GM19351 (cell line): ENCODE measurements around the gene TAGLN2.
"Not testable (repeated sequence)": the region's sequence is repeated elsewhere in the genome, so short reads cannot be mapped to it uniquely, and the experiment has no call there.

ENCODE experiments used
- ATAC-seq: cut with Tn5 transposase; IDR thresholded peaks from one replicate; pipeline ENCODE4 v1.9.1; 2021; ENCODE audit warnings: mild to moderate bottlenecking, moderate library complexity; ENCODE audit not compliant: unreplicated experiment

Gene TAGLN2

DNA sequence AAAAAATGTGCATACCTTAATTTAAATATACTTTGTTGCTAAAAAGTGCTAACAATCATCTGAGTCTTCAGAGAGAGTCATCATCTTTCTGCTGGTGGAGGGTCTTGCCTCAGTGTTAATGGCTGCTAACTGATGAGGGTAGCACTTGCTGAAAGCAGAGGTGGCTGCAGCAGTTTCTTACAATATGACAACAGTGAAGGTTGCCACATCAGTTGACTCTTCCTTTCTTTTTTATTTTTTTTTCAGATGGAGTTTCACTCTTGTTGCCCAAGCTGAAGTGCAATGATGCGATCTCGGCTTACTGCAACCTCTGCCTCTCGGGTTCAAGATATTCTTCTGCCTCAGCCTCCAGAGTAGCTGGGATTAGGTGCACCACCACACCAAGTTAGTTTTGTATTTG is 22.8 kb downstream of the TAGLN2 start:
- no peak for ATAC-seq

DNA sequence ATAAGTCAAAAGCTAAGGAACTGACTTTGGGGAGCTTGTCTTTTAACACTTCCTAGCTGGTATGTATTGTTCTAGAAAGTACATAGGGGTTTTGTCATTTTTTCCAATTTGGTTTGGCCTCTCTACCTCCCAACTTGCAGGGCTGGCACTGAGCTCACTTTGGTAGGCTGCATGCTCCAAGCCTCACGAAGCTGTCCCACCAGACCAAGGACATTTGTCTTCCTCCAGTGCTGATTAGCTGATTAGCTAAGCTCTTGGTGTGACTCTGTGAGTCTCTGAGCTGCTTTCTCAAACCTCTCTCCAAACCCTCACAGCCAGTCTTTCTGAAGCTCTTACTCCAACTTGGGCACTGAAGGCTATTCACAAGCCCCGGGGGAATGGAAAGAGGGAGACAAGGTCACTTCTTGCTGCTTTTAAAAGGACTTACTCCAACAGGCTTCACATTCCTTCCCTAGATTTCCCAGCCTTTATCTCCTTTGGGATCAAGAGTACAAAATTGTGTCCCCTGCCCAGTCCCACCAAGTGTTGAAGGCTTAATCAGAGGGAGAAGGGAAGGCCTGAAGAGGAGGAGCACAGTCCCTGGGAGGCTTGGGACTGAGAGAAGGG is 24.4 kb downstream of the TAGLN2 start:
- ATAC-seq: no peak

DNA sequence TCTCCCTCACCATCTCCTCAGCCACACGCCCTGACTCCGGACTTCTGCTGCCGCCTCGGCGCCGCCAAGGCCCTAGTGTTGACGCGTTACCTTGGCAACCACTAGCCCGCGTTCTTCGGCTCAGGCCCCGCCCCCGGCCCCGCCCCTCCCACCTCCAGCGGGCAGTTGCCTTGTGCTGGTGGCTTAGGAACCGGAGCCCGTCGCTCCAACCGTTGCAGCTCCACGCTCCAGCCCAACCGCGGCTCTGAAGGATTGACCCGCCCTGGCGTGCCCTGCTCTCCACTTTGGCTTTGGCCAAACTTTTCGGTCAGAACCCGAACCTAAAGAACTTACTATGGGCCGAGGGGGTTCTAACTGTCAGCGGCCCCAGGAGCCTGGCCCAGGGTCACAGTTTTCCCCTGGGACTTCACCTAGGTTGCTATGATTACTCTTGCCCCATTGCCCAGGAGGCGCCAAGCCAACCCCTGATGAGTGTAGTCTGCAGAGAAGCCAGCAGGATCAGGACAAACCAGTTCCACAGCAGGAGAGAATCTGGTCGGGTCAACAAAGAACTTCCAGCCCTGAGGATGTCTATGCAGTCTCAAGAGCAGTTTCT is 25.1 kb downstream of the TAGLN2 start, which contains the start of gene CFAP45:
CFAP45 (minus strand) TSS at position 80 of the 595 bp plus-strand sequence; CDS start at position 13, 67 bp downstream.
- ATAC-seq: no peak

DNA sequence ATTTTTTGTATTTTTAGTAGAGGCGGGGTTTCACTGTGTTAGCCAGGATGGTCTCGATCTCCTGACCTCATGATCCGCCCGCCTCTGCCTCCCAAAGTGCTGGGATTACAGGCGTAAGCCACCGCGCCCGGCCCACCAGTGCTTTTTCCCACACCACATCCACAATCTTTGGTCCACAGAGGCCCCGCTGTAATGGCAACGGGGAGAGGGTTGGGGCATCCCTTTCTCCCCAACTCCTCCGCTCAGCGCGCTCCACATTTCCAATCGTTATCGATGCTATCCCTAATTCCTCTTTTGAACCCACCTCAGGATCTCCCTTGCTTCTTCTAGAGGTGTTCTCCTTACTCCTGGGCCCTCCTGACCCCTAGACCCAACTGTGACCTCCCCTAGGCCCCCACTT is 25.7 kb downstream of the TAGLN2 start:
- not testable (repeated sequence) for ATAC-seq

DNA sequence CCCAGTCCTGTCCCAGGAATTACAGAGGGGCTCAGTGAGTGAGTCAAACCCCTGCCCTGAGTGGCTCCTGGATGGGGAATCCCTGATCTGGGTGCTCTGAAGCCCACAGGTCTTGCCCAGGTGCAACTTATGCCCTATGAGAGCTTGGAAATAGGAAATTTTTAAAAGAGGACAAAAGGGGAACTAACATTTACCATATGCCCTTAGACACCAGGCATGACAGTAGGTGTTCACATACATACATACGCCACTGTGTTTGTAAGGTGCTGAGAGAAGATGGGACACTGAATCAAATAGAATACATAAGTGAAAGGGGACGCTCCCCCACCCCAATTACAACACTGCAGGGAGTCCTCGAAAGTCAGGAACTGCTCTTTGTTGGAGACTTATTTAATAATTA is 26.8 kb downstream of the TAGLN2 start:
- no peak for ATAC-seq

DNA sequence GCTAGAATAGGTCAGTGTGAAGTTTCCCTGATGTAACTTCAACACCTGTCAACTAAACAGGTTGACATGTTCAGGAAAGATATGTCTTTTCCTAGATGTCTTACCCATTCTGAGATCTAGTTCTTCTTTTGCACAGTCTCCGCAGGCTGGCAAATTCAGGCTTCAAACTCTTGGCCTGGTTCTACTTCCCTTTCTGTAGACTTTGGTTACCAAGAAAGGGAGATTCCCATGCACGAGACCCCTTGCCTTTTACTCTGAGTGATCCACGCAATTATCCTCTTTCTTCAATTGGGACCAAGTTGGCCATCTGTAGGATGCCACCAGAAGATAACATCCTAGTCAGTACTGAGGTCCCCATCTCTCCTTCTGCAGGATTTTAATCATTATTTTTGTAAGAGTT is 27.3 kb downstream of the TAGLN2 start:
- ATAC-seq: no peak

DNA sequence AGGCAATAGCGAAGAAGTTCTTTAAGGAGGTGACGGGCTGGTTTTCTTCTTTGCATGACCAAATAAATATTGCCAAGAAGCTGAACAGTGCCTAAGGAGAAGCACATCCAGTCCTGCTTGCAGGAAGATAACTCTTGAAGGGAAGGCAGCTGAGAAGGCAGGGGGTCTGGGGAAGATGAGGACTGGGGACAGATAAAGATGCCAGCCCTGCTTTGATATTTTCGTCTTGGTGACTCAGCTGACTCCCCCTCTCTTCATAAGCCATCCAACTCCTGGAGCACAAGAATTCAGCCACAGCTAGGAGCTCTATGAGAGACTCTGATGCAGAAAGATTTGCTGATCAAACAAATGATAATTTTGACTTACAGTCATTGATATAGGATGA is 28.8 kb downstream of the TAGLN2 start:
- no peak for ATAC-seq

DNA sequence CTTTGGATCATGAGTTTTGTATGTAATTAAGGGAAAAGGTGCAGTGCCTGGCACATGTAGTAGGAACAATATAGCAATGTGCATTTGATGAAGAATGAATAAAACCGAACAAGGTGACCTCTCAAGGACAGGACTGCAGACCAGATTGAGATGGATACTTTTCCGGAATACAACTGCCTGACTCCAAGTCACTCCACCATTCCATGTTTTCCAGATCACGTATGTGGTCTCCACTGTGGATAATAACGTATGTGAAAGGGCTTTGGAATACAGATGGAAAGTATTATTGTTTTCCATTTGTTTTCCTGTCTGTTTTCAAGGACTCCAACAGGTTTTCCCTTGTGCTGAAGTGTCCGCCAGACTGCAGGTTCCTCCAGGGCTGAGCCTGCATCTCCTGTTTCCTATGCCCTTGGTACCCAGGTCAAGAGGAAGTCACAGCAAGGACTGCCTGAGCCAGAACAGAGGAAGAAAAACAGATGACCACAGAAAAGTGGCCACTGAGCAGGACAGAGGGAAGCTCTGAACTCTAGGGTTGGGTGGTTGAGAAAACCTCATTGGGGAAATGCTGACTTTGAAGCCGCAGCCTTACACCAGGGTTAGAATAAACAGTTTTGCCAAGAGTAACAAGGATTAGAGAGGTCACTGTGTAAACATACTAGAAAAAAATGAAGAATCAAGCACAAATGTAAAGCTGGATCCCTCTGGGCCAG is 29.3 kb downstream of the TAGLN2 start:
- ATAC-seq: no peak

DNA sequence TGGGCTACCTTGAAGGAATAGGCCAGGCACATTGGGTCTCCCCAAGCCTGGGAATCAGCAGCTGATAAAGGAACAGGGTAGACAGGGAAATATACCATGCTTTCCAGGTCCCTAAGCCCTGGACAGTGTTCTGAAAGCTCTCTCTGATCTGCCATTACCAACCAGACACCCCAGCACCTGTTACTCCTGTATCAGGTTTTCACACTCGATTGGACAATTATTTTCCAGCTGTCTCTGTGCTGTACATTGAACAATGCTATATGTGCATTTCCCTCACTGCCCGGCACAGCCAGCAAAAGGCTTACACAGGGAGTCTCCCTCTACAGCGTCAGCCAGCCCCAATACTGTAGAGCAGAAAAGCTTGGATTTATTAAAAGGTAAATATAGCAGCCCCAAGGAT is 30.0 kb downstream of the TAGLN2 start:
- ATAC-seq: no peak

DNA sequence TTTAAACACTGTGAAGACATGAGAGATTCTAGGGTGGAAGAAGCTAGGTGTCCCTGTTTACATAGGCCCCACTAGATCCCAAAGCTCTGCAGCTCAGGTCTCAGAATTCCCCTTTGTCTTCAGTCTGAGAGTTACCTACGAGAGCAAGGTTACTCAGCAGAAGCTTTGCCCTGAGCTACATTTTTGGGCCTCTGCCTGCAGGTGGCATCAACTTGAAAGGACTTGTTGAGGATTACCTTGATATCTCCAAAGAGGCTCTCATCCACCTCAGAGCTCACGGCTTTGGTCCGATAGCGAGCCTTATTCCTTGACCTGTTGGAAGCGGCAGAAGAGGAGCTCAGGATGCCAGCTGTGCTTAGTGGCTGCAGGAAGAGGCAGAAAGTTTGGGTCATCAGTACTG is 32.4 kb downstream of the TAGLN2 start:
- ATAC-seq: no peak

DNA sequence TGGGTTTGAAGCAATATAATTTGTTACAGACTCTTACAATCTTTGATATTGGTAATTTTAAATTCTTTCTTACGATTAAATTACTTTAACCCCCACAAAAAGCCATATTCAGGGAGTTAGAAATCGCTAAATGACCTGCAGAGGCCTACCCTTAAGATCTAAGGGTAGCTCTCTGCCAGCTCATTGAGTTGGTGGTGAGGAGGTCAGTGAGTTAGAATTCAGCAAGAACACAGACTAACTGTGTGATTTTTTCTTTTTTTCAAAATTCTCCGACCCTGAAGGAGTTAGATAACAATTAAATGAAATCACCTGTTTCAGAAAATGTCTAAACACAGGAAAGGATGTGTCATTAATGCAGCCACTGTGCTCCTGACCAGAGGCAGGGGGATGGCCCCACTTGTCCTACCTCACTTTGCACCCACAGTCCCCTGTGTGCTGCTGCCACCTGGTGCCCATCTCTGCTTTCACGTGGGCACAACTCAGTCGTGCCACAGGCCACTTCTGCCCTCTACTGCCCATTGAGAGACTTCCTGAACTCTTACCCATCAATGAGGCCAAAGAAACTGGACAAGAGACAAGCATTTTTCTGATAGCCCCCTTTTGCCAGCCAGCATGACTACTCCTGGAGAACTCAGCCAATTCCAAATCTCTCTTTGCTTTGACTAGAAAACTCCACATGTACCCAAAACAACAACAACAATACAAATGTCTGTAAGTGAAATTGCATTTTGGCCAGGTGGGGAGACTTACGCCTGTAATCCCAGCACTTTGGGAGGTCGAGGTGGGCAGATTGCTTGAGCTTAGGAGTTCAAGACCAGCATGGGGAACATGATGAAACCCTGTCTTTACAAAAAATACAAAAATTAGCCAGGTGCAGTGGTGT is 33.8 kb downstream of the TAGLN2 start:
- ATAC-seq: peak; percentile 59

DNA sequence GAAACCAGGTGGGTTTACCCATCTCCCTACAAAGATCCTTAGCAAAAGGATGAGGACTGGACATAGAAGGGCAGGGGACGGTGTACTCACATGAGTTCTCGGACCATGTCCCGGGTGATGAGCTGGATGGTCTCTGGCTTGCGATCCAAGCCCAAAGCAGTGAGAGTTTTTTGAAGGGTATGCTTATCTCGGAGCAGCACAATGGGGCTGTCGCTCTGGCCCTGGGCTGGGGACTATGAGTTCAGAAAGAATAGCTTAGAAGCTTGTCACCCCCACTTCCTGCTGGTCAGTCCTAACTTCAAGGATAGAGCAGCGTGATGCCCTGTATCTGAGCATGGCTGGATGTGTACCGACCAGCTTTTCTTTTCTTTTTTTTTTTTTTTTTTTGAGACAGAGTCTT is 34.9 kb downstream of the TAGLN2 start:
- ATAC-seq: no peak

DNA sequence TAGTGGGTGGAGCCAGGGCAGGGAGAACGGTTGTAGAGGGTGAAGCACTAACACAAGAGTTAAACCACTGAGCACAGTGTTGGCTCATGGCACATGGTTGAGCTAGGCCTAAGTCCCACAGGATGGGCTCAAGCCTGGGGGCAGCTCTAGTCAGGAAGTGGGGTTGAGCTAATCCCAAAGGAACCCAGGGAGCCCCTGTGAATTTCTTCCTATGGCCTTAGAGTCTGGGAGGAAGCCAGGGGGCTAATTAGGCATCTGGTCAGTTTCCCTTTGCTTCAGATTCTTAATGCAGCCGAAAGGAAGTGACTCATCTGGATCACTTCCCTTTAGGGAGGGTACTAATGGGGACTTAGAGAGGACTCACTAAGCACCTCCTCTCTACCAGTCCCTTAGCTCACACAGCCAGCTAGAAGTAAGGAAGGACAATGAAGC is 35.5 kb downstream of the TAGLN2 start:
- peak; percentile 94 for ATAC-seq

DNA sequence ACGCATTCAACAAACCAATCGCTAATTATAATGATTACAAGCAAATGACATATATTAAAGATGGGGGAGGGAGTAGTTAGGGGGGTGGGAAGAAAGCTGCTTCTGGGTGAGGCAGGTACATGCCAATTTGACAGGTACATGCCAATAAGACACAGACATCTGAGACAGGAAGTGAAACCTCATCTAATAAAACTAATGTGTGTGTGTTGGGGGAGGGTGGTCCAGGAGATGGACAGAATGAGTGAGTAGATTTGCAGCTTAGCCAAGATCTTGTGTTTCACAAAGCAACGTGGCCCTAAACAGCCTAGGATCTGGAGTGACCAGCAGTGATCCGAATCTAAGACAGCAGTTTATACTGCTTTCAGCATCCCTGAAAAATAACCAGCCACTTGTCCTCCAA is 36.1 kb downstream of the TAGLN2 start:
- ATAC-seq: no peak

DNA sequence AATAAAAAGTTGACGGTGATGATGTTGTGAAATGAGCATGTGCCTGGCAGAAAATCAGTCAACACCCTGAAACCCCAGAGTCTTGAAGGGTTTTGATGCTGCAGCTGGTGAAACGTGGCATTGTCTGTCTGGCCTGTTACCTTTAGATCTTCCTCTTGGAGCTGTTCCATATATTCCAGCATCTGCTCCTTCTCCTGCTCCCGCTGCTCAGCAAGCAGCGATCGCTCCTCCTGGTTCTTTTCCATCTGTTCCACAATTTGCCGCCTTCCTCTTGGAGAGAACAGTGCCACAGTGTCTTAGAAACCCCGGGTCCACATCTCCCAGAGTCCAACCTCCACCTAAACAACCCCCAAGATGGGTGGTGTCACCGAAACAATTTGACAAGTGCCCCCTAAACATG is 41.0 kb downstream of the TAGLN2 start:
- ATAC-seq: no peak

DNA sequence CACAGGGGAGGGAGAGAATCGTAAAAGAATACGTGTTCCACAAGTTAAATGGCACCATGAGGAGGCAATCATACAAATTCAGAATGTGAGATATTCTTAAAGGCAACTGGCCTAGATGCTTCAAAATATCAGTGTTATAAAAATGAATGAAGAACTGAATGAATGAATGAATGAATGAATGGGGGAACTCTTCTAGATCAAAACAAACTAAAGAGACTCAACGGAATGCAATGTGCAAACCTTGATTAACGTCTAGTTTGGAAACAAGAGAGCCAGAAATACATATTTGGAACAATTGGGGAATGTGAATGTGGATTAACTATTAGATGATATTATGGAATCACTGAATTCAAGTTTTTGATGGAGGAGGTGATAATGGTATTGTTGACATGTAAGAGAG is 42.2 kb downstream of the TAGLN2 start:
- no peak for ATAC-seq

DNA sequence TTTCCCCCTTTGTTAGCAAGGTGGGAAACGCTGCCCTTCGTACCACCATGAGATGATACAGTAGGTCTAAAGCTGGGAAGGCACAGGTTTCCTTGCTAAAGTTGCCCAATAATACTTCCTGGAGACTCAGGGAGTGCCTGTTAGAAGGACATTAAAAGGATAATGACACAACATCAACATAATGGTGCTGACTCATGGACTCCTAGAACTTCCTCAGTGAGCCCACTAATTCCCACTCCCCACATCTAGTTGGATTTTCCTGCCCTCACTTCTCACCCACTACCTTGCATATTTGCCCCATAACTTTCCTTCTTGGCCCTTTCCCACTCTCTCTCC is 42.8 kb downstream of the TAGLN2 start:
- no peak for ATAC-seq

DNA sequence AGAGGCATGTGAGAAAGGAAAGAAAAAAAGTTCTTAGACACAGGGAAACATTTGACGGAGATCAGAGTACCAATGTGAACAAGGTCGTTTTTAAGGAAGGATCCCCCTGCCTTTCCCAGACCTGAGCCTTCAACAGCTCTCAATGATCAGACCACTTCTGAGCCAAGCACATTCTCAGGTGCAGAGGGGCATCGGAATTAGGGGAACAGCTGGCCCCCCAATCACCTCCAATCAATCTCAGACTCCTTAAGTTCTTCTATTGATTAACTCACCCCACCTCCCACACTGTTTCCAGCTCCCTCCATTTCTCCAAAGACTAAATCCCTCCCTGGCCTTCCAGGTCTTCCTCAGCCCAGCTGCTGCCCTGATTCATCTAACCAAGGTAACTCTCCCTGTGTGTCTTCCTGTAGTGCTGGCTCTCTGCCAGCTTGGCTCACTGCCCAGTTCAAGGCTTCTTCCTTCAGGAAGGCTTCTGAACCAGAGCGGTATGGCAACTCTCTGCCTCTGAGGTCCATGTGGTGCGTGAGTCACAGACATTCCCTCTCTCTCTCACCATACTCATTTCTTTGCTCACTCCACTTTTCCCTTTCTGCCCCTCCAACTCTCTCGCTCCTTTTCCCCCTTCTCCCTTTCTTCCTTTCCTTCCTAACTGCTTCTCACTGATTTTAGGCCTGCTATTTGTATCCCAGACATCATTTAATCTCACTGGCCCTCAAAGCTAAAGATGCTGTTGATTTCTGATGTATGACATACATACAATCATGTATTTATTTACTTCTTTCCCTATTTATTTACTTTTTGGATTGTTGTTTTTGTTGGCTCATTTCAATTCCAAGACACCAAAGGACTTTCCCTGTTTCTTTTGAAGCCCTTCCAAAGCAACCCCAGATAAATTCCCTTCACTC is 43.4 kb downstream of the TAGLN2 start:
- ATAC-seq: no peak

DNA sequence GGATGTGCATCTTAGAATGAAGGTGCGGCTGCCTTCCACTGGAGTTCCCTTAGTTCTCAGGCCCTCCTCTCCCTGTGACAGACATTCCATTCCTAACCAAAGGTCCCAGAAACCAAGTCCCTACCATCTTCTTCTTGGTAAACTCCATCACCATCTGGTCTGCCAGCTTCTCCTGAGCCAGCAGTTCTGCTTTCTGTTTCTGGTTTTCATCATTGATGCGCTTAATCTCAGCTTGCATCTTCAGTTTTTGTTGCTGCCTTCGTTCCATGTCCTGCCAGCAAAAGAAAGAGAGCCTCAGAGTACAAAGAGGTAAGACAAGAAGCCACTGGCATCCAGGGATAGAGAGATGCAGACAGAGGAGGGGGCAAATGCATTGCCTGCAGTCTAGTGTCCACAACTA is 44.9 kb downstream of the TAGLN2 start:
- no peak for ATAC-seq

DNA sequence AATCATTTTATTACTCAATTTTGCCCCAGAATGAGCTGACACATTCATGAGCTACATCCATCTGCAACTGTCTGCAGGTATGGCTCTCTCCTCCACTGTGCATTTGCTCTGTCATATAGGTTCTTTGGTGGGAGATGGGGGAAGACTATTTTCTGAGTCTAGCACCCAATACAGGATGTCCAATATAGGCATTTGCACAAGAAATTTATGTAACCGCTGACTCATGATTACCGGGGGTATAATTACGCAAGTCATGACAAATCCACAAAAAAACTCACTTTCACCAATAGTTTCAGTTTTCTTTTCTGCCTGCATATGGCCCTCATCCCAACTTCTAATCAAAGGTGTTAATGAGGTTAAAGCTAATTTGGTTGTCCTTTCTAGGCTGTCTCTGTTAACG is 45.3 kb downstream of the TAGLN2 start:
- no peak for ATAC-seq

DNA sequence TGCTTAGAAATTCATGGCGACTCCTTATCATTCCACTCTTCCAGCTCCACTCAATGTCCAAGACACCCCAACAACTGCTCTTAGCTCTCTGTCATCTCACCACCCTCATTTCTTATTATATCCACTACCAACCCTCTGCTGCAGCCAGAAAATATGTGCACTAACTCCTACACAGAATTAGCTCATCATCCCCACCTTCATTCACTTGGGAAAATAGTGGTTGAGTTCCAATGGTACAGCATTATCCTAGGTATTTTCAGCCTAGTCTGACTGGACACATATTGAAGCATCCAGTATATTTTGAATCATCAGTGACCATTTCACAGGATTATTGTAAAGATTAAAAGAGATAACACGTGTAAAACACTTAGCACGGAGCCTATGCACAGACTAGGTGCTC is 46.2 kb downstream of the TAGLN2 start:
- no peak for ATAC-seq
